ENCODE data around the gene GBP3.

Gene GBP3

GRCh38 chr1:89040315-89040626, 17.6 kb upstream of the GBP3 start:
- TF ChIP-seq YY1 (IDR thresholded peaks at IDR 0.05; ENCODE audit: low read depth), result no peak
- TF ChIP-seq REST (IDR thresholded peaks at IDR 0.05; ENCODE audit: low read depth), result no peak
- TF ChIP-seq TCF12 (IDR thresholded peaks at IDR 0.05; ENCODE audit: low read depth), result no peak
- no peak for TF ChIP-seq CEBPB (IDR thresholded peaks at IDR 0.05)
- no peak for TF ChIP-seq TEAD4 (IDR thresholded peaks at IDR 0.05)
- no peak for TF ChIP-seq ZBTB7A (IDR thresholded peaks at IDR 0.05; ENCODE audit: low read depth)
- TF ChIP-seq USF1 (IDR thresholded peaks at IDR 0.05), result no peak

GRCh38 chr1:89037186-89037585, 14.5 kb upstream of the GBP3 start:
- TF ChIP-seq CREB1 (IDR thresholded peaks at IDR 0.05; ENCODE audit: low read depth) (no peak), TCF12 (IDR thresholded peaks at IDR 0.05; ENCODE audit: low read depth) (no peak), FOXM1 (IDR thresholded peaks at IDR 0.05; ENCODE audit: borderline replicate concordance, low read depth) (no peak), NFIC (IDR thresholded peaks at IDR 0.05) (no peak), MAX (IDR thresholded peaks at IDR 0.05) (no peak), EP300 (IDR thresholded peaks at IDR 0.05; ENCODE audit: borderline replicate concordance) (no peak), USF1 (IDR thresholded peaks at IDR 0.05) (no peak), REST (IDR thresholded peaks at IDR 0.05; ENCODE audit: low read depth) (no peak), TAF1 (IDR thresholded peaks at IDR 0.05; ENCODE audit: low read depth) (no peak)

DNA sequence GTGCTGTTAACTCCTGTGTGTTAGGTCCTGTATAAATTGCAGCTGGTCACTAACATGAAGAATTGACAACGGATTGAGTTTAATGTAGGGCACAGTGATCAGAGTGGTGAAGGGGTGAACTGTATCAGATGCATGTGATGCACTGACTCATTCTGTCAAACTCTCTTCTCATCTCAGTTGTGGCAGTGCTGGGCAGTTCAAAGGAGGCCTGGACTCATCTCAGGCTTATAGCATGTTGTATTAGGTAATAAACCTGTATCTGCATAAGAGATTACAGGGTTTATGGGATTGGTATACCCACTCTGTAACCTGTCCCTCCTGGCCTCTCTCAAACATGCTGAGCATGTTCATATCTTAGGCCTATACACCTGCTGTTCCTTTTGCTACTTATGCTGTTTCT, 12.4 kb upstream of the GBP3 start:
- TF ChIP-seq NFIC (IDR thresholded peaks at IDR 0.05) (no peak), USF1 (IDR thresholded peaks at IDR 0.05) (no peak), ZBTB7A (IDR thresholded peaks at IDR 0.05; ENCODE audit: low read depth) (no peak)

- TF ChIP-seq CEBPB (IDR thresholded peaks at IDR 0.05) (no peak), ZBTB7A (IDR thresholded peaks at IDR 0.05; ENCODE audit: low read depth) (no peak), FOXM1 (IDR thresholded peaks at IDR 0.05; ENCODE audit: borderline replicate concordance, low read depth) (no peak), MAX (IDR thresholded peaks at IDR 0.05) (no peak), YY1 (IDR thresholded peaks at IDR 0.05; ENCODE audit: low read depth) (no peak), TCF12 (IDR thresholded peaks at IDR 0.05; ENCODE audit: low read depth) (no peak), TAF1 (IDR thresholded peaks at IDR 0.05; ENCODE audit: low read depth) (no peak), TEAD4 (IDR thresholded peaks at IDR 0.05) (no peak), EGR1 (IDR thresholded peaks at IDR 0.05) (no peak), CREB1 (IDR thresholded peaks at IDR 0.05; ENCODE audit: low read depth) (no peak), EP300 (IDR thresholded peaks at IDR 0.05; ENCODE audit: borderline replicate concordance) (no peak)
These were observed 3.3 kb upstream of the GBP3 start for GRCh38 chr1:89025928-89026327.

DNA sequence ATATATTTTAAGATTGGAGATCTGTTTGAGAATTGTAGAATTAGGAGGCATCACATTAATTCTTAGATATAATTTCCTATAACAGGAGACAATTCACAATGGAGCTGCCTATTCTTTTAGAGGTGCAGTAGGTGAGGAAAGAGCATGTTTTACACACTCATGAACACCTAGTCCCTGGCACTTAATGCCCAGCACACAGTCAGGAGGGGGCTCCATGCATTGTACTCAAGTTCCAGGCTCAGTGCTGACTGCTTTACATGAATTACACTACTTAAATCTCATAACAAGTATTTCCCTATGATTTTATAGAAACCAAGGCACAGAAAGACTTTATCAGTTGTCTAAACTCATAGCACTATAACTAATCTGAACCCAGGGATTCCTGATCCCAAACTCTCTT, 360 bp upstream of the GBP3 start:
- TF ChIP-seq EP300 (IDR thresholded peaks at IDR 0.05; ENCODE audit: borderline replicate concordance), result no peak
- no peak for TF ChIP-seq ZBTB7A (IDR thresholded peaks at IDR 0.05; ENCODE audit: low read depth)
- TF ChIP-seq REST (IDR thresholded peaks at IDR 0.05; ENCODE audit: low read depth), result no peak
- TF ChIP-seq RAD21 (IDR thresholded peaks at IDR 0.05; ENCODE audit: low read depth), result no peak
- no peak for TF ChIP-seq EGR1 (IDR thresholded peaks at IDR 0.05)
- TF ChIP-seq CEBPB (IDR thresholded peaks at IDR 0.05), result no peak
- TF ChIP-seq TEAD4 (IDR thresholded peaks at IDR 0.05), result no peak
- no peak for TF ChIP-seq USF1 (IDR thresholded peaks at IDR 0.05)
- TF ChIP-seq NFIC (IDR thresholded peaks at IDR 0.05), result no peak
- no peak for TF ChIP-seq TAF1 (IDR thresholded peaks at IDR 0.05; ENCODE audit: low read depth)
- TF ChIP-seq FOXM1 (IDR thresholded peaks at IDR 0.05; ENCODE audit: borderline replicate concordance, low read depth), result no peak
- no peak for TF ChIP-seq YY1 (IDR thresholded peaks at IDR 0.05; ENCODE audit: low read depth)
- TF ChIP-seq CREB1 (IDR thresholded peaks at IDR 0.05; ENCODE audit: low read depth), result no peak
- no peak for TF ChIP-seq TCF12 (IDR thresholded peaks at IDR 0.05; ENCODE audit: low read depth)
- TF ChIP-seq MAX (IDR thresholded peaks at IDR 0.05), result no peak
